HG02763 (cell line): ENCODE measurements around the gene NFIA.

Source experiments
- ATAC-seq: cut with Tn5 transposase; IDR thresholded peaks from one replicate; pipeline ENCODE4 v1.9.1; 2021; ENCODE audit warnings: mild to moderate bottlenecking, moderate library complexity; ENCODE audit not compliant: unreplicated experiment

The NFIA gene

GRCh38 chr1:61404597-61405376, 322.4 kb downstream of the NFIA start:
- ATAC-seq: no peak

DNA sequence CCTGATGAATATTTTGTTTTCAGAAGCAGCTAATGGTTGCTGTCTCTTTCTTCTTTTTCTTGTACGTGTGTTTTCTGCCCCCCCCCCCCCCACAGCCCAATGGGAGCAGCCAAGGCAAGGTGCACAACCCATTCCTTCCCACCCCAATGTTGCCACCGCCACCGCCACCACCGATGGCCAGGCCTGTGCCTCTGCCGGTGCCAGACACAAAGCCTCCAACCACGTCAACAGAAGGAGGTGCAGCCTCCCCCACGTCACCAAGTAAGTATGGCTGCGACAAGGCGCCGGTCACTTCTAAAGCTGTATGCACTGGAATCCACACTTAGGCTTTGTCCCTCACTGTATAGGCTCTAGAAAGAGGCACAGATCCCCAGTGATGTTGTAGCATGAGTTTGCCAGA, 324.1 kb downstream of the NFIA start:
- no peak for ATAC-seq

- no peak for ATAC-seq
Measured at GRCh38 chr1:61412601-61413000, 330.2 kb downstream of the NFIA start.

DNA sequence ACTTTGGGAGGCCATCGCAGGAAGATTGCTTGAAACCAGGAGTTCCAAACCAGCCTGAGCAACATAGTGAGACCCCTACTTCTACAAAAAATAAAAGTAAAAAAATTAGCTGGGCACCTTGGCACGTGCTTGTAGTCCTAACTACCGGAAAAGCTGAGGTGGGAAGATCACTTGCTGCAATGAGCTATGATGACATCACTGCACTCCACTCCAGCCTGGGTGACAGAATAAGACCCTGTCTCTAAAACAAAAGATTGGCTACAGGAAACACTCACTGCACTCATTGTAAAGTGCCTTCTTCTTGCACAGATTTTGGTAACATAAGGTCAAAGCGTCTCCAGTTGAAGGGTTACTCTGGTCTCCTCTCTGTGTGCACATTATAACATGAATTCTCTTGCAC, 336.8 kb downstream of the NFIA start:
- no peak for ATAC-seq

GRCh38 chr1:61419657-61420056, 337.3 kb downstream of the NFIA start:
- no peak for ATAC-seq

DNA sequence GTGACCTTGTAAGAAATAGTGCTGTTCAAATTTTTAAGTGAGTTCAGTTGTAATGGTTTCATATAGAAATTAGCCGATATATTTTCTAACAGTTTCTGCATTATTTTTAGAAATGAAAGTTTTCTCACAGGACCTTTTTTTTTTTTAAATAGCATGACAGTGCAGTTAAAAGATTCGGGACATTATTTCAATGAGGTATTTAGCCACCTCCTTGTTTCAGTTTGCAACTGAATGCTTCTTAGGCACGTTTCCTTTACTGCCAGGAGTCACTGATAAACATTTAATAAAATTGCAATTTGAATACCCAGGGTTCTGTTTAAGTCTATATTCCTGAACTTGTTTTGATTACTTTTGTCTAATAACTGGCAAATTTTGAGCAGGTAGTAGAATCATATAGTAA, 337.9 kb downstream of the NFIA start:
- ATAC-seq: no peak

- no peak for ATAC-seq
Measured at GRCh38 chr1:61420909-61421835, 338.8 kb downstream of the NFIA start.

GRCh38 chr1:61423643-61424042, 341.3 kb downstream of the NFIA start:
- no peak for ATAC-seq

- ATAC-seq: no peak
Measured at GRCh38 chr1:61424382-61424781, 342.0 kb downstream of the NFIA start.

DNA sequence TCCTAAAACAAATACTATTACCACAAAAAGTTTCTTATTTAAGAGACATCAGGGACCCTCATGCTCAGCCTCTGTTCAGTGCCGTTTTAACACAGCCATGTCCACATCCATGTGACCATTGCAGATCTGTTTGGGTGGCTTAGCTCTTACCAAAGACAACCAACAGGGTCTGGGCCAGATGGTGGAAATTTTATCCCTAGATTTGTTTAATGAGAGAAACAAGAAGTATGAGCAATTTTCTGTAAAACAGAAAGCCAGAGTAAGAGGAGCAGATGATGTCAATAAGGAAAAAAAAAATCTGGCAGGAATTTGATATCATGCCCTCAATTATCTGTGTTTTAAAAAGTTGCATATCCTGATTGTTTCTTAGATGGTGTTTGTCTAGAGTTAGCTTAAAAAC, 342.7 kb downstream of the NFIA start:
- no peak for ATAC-seq

DNA sequence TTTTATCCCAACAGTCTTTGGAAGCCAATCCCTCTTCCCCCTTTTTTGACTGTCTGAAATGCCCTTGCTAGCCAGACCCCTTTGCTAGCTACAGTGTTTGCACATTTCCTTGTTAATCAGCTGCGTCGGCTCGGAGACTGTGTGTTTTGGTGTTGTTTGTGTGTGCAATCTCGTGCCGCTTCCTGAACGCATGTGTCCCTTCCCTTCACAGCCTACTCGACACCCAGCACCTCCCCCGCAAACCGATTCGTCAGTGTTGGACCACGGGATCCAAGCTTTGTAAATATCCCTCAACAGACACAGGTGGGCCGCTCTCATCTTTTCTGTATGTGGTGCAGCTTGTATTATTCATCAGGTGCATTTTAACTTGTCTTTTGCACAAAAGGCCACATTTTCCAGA, 343.9 kb downstream of the NFIA start:
- ATAC-seq: no peak

DNA sequence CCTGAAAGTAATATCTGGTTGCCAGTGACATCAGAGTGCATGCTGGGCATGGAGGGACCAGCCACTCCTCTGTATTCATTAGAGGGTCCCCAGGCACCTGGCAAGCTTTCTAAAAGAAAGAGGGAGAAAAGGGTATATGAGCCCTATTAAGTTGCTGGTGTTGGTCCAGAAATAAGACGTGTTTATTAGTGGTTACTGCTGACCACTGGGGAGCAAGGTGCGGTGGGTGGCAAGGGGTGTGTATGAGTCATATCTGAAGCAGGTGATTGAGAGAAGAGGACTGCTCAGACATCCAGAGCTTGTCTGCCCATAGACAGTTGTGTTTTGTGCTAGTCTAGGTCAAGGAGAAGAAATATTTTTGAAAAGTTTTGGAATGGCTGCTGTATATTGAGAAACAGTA, 344.5 kb downstream of the NFIA start:
- no peak for ATAC-seq

DNA sequence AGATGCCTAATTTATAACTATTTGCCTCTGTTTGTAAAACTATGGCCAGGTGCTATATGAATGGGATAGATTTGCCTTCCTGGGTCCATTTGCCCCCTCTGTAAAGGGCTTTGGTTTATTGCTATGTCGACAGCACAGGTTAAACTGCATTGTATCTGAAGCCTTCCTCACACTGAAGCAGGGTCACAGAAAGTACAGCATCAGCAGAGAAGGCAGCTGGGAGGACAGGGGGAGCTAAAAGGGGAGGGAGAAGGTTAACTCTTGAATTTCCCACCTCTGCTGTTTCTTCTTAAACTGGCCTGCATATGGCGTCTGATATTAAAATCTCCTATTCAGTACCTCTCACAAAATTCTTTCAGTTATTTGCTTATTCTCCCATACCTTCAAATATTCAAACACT, 345.1 kb downstream of the NFIA start:
- ATAC-seq: no peak

- ATAC-seq: no peak
Measured at GRCh38 chr1:61428146-61428545, 345.8 kb downstream of the NFIA start.

- no peak for ATAC-seq
Measured at GRCh38 chr1:61432616-61433388, 350.4 kb downstream of the NFIA start.

GRCh38 chr1:61433646-61434045, 351.3 kb downstream of the NFIA start:
- no peak for ATAC-seq

DNA sequence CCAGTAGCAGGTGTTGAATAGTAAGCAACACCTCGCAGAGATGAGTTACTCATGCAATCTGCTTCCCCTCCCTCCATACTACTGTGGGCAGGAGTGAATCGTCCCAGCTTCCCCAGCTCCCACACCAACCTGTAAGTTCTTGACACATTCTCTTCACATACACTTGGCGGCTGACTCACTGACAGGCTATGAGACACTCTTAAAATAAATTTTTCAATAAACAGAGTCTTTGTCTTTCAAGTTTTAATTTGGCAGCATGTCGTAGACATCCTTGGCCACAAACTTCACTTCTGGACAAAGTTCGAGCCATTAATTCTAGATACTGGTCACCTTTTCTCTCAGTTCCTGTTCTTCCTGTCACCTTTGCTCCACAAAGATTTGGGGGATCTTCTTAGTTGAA, 351.9 kb downstream of the NFIA start:
- ATAC-seq: no peak

- ATAC-seq: no peak
Measured at GRCh38 chr1:61435226-61435625, 352.9 kb downstream of the NFIA start.

DNA sequence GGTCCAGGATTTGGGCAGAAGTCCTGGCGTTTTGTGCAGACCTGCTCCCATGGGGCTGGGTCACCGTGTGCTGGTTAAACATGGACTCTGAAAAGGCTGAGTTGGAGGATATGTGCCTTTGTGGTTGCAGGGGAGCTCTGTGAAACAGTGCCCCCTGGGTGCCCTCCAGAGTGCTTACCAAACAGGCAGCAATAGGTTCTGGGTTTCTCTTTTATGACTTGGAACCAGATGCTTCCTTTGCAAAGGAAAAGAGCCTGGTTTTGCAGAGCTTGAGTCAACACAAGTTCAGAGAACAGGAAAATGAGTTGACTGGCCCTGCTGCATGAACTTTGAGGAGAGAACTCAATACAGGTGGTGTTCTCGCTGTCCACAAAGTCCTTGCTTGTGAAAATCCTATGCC, 353.7 kb downstream of the NFIA start:
- no peak for ATAC-seq

DNA sequence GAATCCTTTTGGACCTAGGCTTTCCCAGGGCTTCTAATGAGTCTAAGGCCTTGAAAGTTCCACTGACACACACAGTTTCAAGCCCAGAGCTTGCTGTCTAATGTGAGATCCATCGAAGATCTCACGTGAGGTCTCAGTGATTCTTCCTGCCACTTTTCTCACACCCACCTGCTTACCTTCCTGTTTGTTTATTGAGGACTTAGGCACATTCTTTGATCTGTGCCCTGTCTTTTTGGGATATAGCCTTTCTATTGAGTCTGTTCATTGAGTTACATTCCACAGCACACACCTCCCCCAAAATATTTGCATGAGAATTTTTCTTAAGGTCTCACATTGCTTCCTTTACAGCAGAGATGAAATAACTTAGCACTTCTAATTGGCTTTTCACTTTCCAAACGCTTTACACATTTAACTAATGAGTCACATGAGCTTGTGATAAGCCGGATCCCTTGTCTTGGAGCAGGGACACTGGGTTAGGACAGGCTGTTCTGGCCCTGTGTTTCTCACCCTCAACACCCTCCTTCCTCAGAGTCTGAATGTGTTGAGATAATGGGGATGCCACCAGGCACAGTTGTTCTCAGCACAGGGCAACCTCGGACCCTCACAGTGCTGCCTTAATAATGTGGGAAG, 354.2 kb downstream of the NFIA start:
- no peak for ATAC-seq

DNA sequence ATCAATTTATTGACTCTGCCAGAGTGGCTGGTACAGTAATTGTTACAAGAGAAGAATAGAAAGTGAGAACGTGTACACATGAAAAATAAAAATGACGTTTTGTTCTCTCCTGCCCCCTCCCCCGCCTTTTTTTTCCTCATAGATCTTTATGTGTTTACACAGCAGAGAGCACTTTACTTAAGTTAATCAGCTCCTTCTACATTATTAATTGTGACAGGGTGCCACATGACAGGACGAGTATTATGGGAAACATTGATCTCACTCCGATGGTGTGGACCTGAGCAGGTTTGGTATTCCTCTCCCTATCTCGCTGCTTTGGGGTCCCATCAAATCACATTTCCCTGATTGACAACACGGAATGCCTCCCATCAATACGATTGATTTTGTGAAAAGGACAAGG, 356.9 kb downstream of the NFIA start:
- no peak for ATAC-seq
